Hepatocyte (in vitro differentiated cells): Measurements from ENCODE around the gene DNER. TPM values are rescaled to one million over a fixed set of nuclear protein-coding genes. Genes with fewer than 3 reads are reported as not detected.

Source experiments
- DNase-seq: peaks from one replicate; pipeline ENCODE4 v3.0.0-alpha.2; 2016; ENCODE audit warnings: low spot score
- H2AFZ ChIP-seq: fragments of 200-600 bp; sonication (generic); 2 replicates; pipeline ENCODE4 v1.6.0; 2016; ENCODE audit warnings: antibody characterized with exemption, mild to moderate bottlenecking
- H3K27ac ChIP-seq: fragments of 200-600 bp; sonication (generic); 2 replicates; pipeline ENCODE4 v1.5.1; 2016; ENCODE audit warnings: mild to moderate bottlenecking
- H3K27me3 ChIP-seq: fragments of 200-600 bp; sonication (generic); 2 replicates; pipeline ENCODE4 v1.6.1; 2016
- H3K36me3 ChIP-seq: fragments of 200-600 bp; sonication (generic); replicated peaks from 2 replicates; pipeline ENCODE4 v1.5.1; 2016; ENCODE audit warnings: low read depth; ENCODE audit not compliant: insufficient read depth
- H3K4me1 ChIP-seq: fragments of 200-600 bp; sonication (generic); 2 replicates; pipeline ENCODE4 v1.5.1; 2016; ENCODE audit warnings: mild to moderate bottlenecking, moderate library complexity; ENCODE audit not compliant: insufficient read depth
- H3K4me2 ChIP-seq: fragments of 200-600 bp; sonication (generic); 2 replicates; pipeline ENCODE4 v1.6.0; 2016
- H3K4me3 ChIP-seq: fragments of 200-600 bp; sonication (generic); 2 replicates; pipeline ENCODE4 v1.5.1; 2016; ENCODE audit warnings: mild to moderate bottlenecking
- H3K79me2 ChIP-seq: fragments of 200-600 bp; sonication (generic); 2 replicates; pipeline ENCODE4 v1.6.0; 2017; ENCODE audit warnings: mild to moderate bottlenecking
- H3K9me2 ChIP-seq: fragments of 200-600 bp; sonication (generic); replicated peaks from 2 replicates; pipeline ENCODE4 v1.6.0; 2017; ENCODE audit warnings: mild to moderate bottlenecking; ENCODE audit not compliant: insufficient read depth
- H3K9me3 ChIP-seq: fragments of 200-600 bp; sonication (generic); 2 replicates; pipeline ENCODE4 v1.5.1; 2016; ENCODE audit warnings: low read depth, mild to moderate bottlenecking
- H4K20me1 ChIP-seq: fragments of 200-600 bp; sonication (generic); 2 replicates; pipeline ENCODE4 v1.6.0; 2016; ENCODE audit warnings: mild to moderate bottlenecking; ENCODE audit not compliant: insufficient read depth, poor library complexity, severe bottlenecking
- CTCF ChIP-seq: fragments of 200-600 bp; sonication (generic); IDR thresholded peaks from 2 replicates; pipeline ENCODE4 v1.5.1; 2016; ENCODE audit warnings: antibody characterized with exemption, mild to moderate bottlenecking; ENCODE audit not compliant: poor library complexity
- EZH2 ChIP-seq: fragments of 200-600 bp; sonication (generic); IDR thresholded peaks from 2 replicates; pipeline ENCODE4 v1.6.1; 2016; ENCODE audit warnings: antibody characterized with exemption, mild to moderate bottlenecking, borderline replicate concordance
- EZH2phosphoT487 ChIP-seq: fragments of 200-600 bp; sonication (generic); IDR thresholded peaks from one replicate; pipeline ENCODE4 v1.6.1; 2018; ENCODE audit warnings: antibody characterized with exemption, mild to moderate bottlenecking, low read depth, moderate library complexity; ENCODE audit not compliant: unreplicated experiment, severe bottlenecking
- WGBS: methylation state at CpG from one replicate; pipeline ENCODE4 v1.1.6; 2016; ENCODE audit warnings: low lambda C conversion rate; ENCODE audit errors: missing lambda C conversion rate; 5-methylcytosine and 5-hydroxymethylcytosine counted together
- polyA plus RNA-seq: library from polyadenylated mRNA; unstranded; fragments of >200 nt; fragmentation: Nextera tagmentation; extraction: Ambion mirVana; gene quantifications from 2 replicates; pipeline ENCODE4 v1.2.1, GENCODE V29; 2016
- total RNA-seq: library from RNA; depleted of rRNA; stranded (reverse); fragments of >200 nt; gene quantifications from 2 replicates; pipeline ENCODE4 v1.2.3, GENCODE V29; 2014

DNER gene
- total and polyA plus RNA-seq, 2 experiments from 2014 or later: 0.37 TPM; not detected in 1

- Histone ChIP-seq H4K20me1 (no peaks in the 10 kb centered on the region), H3K27me3 (no peaks in the 10 kb centered on the region), H3K4me3 (no peak overlapping the region), H3K9me2 (no peaks in the 10 kb centered on the region), H3K79me2 (no peaks in the 10 kb centered on the region), H3K9me3 (no peaks in the 10 kb centered on the region), H3K36me3 (no peaks in the 10 kb centered on the region), H2AFZ (no peak overlapping the region), H3K27ac (no peak overlapping the region), H3K4me1 (no peaks in the 10 kb centered on the region), H3K4me2 (no peak overlapping the region)
- peak; percentile 34 for DNase-seq
- WGBS: 63% methylated on average over 6 of the region's 6 CpGs
- TF ChIP-seq EZH2phosphoT487 (no peak), EZH2 (no peak), CTCF (no peak)
These were observed 370.2 kb downstream of the DNER start for GRCh38 chr2:229344151-229344551.

GRCh38 chr2:229343661-229344060 is 370.7 kb downstream of the DNER start:
- DNase-seq: no peak
- Histone ChIP-seq H3K27ac (no peak overlapping the region), H3K9me2 (no peaks in the 10 kb centered on the region), H3K4me1 (no peaks in the 10 kb centered on the region), H3K4me3 (no peak overlapping the region), H3K36me3 (no peaks in the 10 kb centered on the region), H3K4me2 (no peak overlapping the region), H3K9me3 (no peaks in the 10 kb centered on the region), H3K79me2 (no peaks in the 10 kb centered on the region), H4K20me1 (no peaks in the 10 kb centered on the region), H3K27me3 (no peaks in the 10 kb centered on the region), H2AFZ (no peak overlapping the region)
- TF ChIP-seq EZH2phosphoT487: no peak
- no peak for TF ChIP-seq CTCF
- no peak for TF ChIP-seq EZH2
- 80% methylated on average over 3 of the region's 3 CpGs for WGBS

- Histone ChIP-seq H3K36me3 (no peaks in the 10 kb centered on the region), H3K9me2 (no peaks in the 10 kb centered on the region), H4K20me1 (no peaks in the 10 kb centered on the region), H3K4me2 (no peak overlapping the region), H3K9me3 (no peaks in the 10 kb centered on the region), H3K27ac (no peak overlapping the region), H3K4me3 (no peak overlapping the region), H3K4me1 (no peaks in the 10 kb centered on the region), H2AFZ (no peak overlapping the region), H3K79me2 (no peaks in the 10 kb centered on the region), H3K27me3 (no peaks in the 10 kb centered on the region)
- WGBS: 8% methylated on average over 4 of the region's 4 CpGs
- peak; percentile 64 for DNase-seq
- TF ChIP-seq EZH2phosphoT487: no peak
- peak; percentile 52 for TF ChIP-seq CTCF
- TF ChIP-seq EZH2: no peak
These were observed 372.0 kb downstream of the DNER start for GRCh38 chr2:229342376-229342775.
